Islet precursor cell (in vitro differentiated cells): Measurements from ENCODE around the gene CHIC2.
"Not testable (repeated sequence)": the region's sequence is repeated elsewhere in the genome, so short reads cannot be mapped to it uniquely, and the experiment has no call there.

ENCODE experiments used
- DNase-seq: peaks from one replicate; pipeline ENCODE4 v3.0.0-alpha.2; 2018

Gene CHIC2

GRCh38 chr4:54064317-54065111 lies at the start of gene CHIC2:
Gene CHIC2, minus strand, starts transcription at chr4:54064605. Its CDS starts 305 bp downstream, at chr4:54064300.
- DNase-seq = peak; percentile 98

- not testable (repeated sequence) for DNase-seq
Measured at GRCh38 chr4:54113206-54113605, 48.8 kb upstream of the CHIC2 start.

- DNase-seq = no peak
Measured at GRCh38 chr4:54110019-54110416, 45.6 kb upstream of the CHIC2 start.

GRCh38 chr4:54109241-54110018 lies 45.0 kb upstream of the CHIC2 start:
- DNase-seq = peak; percentile 55

- no peak for DNase-seq
Measured at GRCh38 chr4:54107951-54108748, 43.7 kb upstream of the CHIC2 start.

GRCh38 chr4:54104907-54105306 lies 40.5 kb upstream of the CHIC2 start:
- no peak for DNase-seq

- no peak for DNase-seq
Measured at GRCh38 chr4:54103190-54103574, 38.8 kb upstream of the CHIC2 start.

GRCh38 chr4:54102531-54103106 lies 38.2 kb upstream of the CHIC2 start:
- DNase-seq = no peak

GRCh38 chr4:54101190-54102041 lies 37.0 kb upstream of the CHIC2 start:
- DNase-seq = no peak

- no peak for DNase-seq
Measured at GRCh38 chr4:54100595-54101189, 36.3 kb upstream of the CHIC2 start.

GRCh38 chr4:54099748-54100574 lies 35.6 kb upstream of the CHIC2 start, which contains the start of gene GSX2:
Gene GSX2, plus strand, starts transcription at chr4:54100163. Its CDS starts 182 bp downstream, at chr4:54100345.
- DNase-seq = no peak

- DNase-seq = no peak
Measured at GRCh38 chr4:54099287-54099747, 34.9 kb upstream of the CHIC2 start.

- no peak for DNase-seq
Measured at GRCh38 chr4:54098375-54098774, 34.0 kb upstream of the CHIC2 start.

- DNase-seq = no peak
Measured at GRCh38 chr4:54097152-54097551, 32.7 kb upstream of the CHIC2 start.

GRCh38 chr4:54096295-54096962 lies 32.0 kb upstream of the CHIC2 start:
- no peak for DNase-seq

- DNase-seq = no peak
Measured at GRCh38 chr4:54095110-54095825, 30.9 kb upstream of the CHIC2 start.

GRCh38 chr4:54094451-54094850 lies 30.0 kb upstream of the CHIC2 start:
- DNase-seq = no peak

- DNase-seq = no peak
Measured at GRCh38 chr4:54093324-54094240, 29.2 kb upstream of the CHIC2 start.
